Esophagus muscularis mucosa (tissue), 4 donors: ENCODE results near the gene ETFB.

Experiments used
- EP300 ChIP-seq: sonication (generic); formaldehyde crosslinking; IDR thresholded peaks from one replicate; pipeline ENCODE4 v1.6.1; 2017; ENCODE audit warnings: antibody characterized with exemption
- POLR2A ChIP-seq: fragments of 450-650 bp; IDR thresholded peaks from one replicate; pipeline ENCODE4 v1.6.1; 2017; ENCODE audit warnings: antibody characterized with exemption, moderate library complexity, mild to moderate bottlenecking, low read depth
- TF ChIP-seq, protein P1 (sequence below), 3 experiments: fragments of 200-600 bp in 2 of 3; fragments of 450-650 bp in 1 of 3; sonication (generic) in 2 of 3; IDR thresholded peaks; one replicate each; pipeline ENCODE4 v1.5.1; 2017 to 2019; ENCODE audit warnings: antibody characterized with exemption in 3 of 3, mild to moderate bottlenecking in 2 of 3, moderate library complexity in 1 of 3

DNA sequence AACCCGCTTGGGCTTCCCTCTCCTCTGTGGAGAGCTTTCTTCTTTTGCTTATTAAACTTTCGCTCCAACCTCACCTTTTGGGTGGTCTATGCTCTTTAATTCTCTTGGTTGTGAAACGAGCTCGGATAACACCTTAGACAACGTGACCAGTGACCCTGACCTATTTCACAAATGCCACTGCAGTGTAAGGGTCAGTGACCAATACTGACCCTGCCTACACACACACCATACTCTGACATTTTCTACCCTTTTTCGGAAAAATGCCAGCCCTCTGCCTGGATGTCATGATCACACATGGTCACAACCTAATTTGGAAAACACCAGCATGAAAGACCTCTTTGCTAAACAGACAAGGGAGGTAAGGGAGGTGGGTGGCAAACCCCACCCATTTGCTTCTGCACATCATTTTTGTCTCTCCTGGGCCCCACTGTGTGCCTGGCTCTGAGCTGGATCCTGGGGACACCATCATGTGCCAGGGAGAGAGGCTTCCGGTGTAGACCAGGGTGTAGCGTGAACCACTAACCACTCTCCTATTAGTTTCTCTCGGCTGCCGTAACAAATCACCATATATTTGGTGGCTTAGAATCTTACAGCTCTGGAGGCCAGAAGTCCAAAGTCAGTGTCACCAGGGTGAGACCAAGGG lies 9.9 kb downstream of the ETFB start:
- TF ChIP-seq, protein P1, sequence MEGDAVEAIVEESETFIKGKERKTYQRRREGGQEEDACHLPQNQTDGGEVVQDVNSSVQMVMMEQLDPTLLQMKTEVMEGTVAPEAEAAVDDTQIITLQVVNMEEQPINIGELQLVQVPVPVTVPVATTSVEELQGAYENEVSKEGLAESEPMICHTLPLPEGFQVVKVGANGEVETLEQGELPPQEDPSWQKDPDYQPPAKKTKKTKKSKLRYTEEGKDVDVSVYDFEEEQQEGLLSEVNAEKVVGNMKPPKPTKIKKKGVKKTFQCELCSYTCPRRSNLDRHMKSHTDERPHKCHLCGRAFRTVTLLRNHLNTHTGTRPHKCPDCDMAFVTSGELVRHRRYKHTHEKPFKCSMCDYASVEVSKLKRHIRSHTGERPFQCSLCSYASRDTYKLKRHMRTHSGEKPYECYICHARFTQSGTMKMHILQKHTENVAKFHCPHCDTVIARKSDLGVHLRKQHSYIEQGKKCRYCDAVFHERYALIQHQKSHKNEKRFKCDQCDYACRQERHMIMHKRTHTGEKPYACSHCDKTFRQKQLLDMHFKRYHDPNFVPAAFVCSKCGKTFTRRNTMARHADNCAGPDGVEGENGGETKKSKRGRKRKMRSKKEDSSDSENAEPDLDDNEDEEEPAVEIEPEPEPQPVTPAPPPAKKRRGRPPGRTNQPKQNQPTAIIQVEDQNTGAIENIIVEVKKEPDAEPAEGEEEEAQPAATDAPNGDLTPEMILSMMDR (IDR thresholded peaks at IDR 0.05), result no peak
- TF ChIP-seq EP300 (no peak), POLR2A (no peak)
